Mesodermal cell (in vitro differentiated cells): ENCODE measurements around the gene ZC3H7A. TPM values are rescaled to one million over a fixed set of nuclear protein-coding genes. Genes with fewer than 3 reads are reported as not detected.
A peak's percentile ranks its signal among the peaks of the same experiment; 100 is the strongest.

Experiments
- H3K27ac ChIP-seq: 2 replicates; pipeline ENCODE4 v1.7.0; 2013; ENCODE audit warnings: mild to moderate bottlenecking, low read depth, low read length, moderate library complexity; ENCODE audit not compliant: severe bottlenecking
- H3K36me3 ChIP-seq: 2 replicates; pipeline ENCODE4 v1.7.1; 2013; ENCODE audit warnings: mild to moderate bottlenecking, low read length, moderate library complexity; ENCODE audit not compliant: control insufficient read depth, insufficient read depth
- H3K4me1 ChIP-seq: one replicate; pipeline ENCODE4 v1.7.1; 2013; ENCODE audit warnings: mild to moderate bottlenecking, low read length; ENCODE audit not compliant: insufficient read depth, control insufficient read depth, poor library complexity, severe bottlenecking
- H3K4me3 ChIP-seq: 2 replicates; pipeline ENCODE4 v1.7.0; 2013; ENCODE audit warnings: low read length, control low read depth, mild to moderate bottlenecking; ENCODE audit not compliant: insufficient read depth, poor library complexity, severe bottlenecking; ENCODE audit errors: extremely low read depth
- H3K9me3 ChIP-seq: 2 replicates; pipeline ENCODE4 v1.7.1; 2013; ENCODE audit warnings: mild to moderate bottlenecking, low read length, moderate library complexity; ENCODE audit not compliant: control insufficient read depth
- WGBS, 2 experiments: methylation state at CpG; one replicate each; pipeline ENCODE4 v1.1.5; 2013; ENCODE audit warnings: missing lambda C conversion rate in 2 of 2; ENCODE audit not compliant: insufficient coverage in 2 of 2; 5-methylcytosine and 5-hydroxymethylcytosine counted together
- polyA plus RNA-seq, 2 experiments: library from polyadenylated mRNA; stranded (reverse); fragments of 50-300 nt; gene quantifications; one replicate each; pipeline ENCODE4 v1.2.3, GENCODE V29; 2013

ZC3H7A gene
- 50.9 TPM for polyA plus RNA-seq (2013, experiment 1 of 2)
- 52.2 TPM for polyA plus RNA-seq (2013, experiment 2 of 2)

GRCh38 chr16:11797166-11797956, at the start of gene ZC3H7A:
TSS of gene ZC3H7A (minus strand) at chr16:11797258. CDS start at chr16:11782354, 14,904 bp downstream.
- Histone ChIP-seq H3K4me3 (peak within 1 kb of the TSS; percentile 98), H3K9me3 (no peaks in the 10 kb centered on the region), H3K27ac (peak within 1 kb of the TSS; percentile 98), H3K36me3 (peaks cover 27% of the 10 kb centered on the region), H3K4me1 (peaks cover 24% of the 10 kb centered on the region)
- 0% methylated on average over 52 to 61 of the region's 80 CpGs for WGBS, 2 experiments

- Histone ChIP-seq H3K27ac (no peak overlapping the region), H3K4me3 (no peak overlapping the region), H3K4me1 (peaks cover 2% of the 10 kb centered on the region), H3K9me3 (no peaks in the 10 kb centered on the region), H3K36me3 (peaks cover 96% of the 10 kb centered on the region)
- 91 to 100% methylated on average over 2 to 4 of the region's 4 CpGs for WGBS, 2 experiments
Measured at GRCh38 chr16:11844499-11844898, 47.4 kb upstream of the ZC3H7A start.

- Histone ChIP-seq H3K4me3 (no peak overlapping the region), H3K36me3 (peaks cover 98% of the 10 kb centered on the region), H3K9me3 (no peaks in the 10 kb centered on the region), H3K4me1 (no peaks in the 10 kb centered on the region), H3K27ac (no peak overlapping the region)
- WGBS, 2 experiments = 88 to 100% methylated on average over 1 to 2 of the region's 5 CpGs
Measured at GRCh38 chr16:11843861-11844260, 46.8 kb upstream of the ZC3H7A start.

- 88 to 100% methylated on average over 8 to 9 of the region's 11 CpGs for WGBS, 2 experiments
- no peak overlapping the region for H3K27ac ChIP-seq
- no peak overlapping the region for H3K4me3 ChIP-seq
- H3K4me1 ChIP-seq = no peaks in the 10 kb centered on the region
- H3K9me3 ChIP-seq = no peaks in the 10 kb centered on the region
- peaks cover 98% of the 10 kb centered on the region for H3K36me3 ChIP-seq
Measured at GRCh38 chr16:11843206-11843605, 46.1 kb upstream of the ZC3H7A start.

- H3K27ac ChIP-seq = no peak overlapping the region
- no peak overlapping the region for H3K4me3 ChIP-seq
- WGBS, 2 experiments = 94% methylated on average over 5 to 6 of the region's 7 CpGs
- H3K9me3 ChIP-seq = no peaks in the 10 kb centered on the region
- H3K36me3 ChIP-seq = peaks cover 98% of the 10 kb centered on the region
- no peaks in the 10 kb centered on the region for H3K4me1 ChIP-seq
Measured at GRCh38 chr16:11841026-11841425, 44.0 kb upstream of the ZC3H7A start.

- peak overlapping the region; percentile 70 for H3K27ac ChIP-seq
- H3K4me1 ChIP-seq = no peaks in the 10 kb centered on the region
- 91 to 98% methylated on average over 4 to 5 of the region's 7 CpGs for WGBS, 2 experiments
- H3K36me3 ChIP-seq = peaks cover 58% of the 10 kb centered on the region
- H3K4me3 ChIP-seq = no peak overlapping the region
- H3K9me3 ChIP-seq = no peaks in the 10 kb centered on the region
Measured at GRCh38 chr16:11836650-11837244, 39.7 kb upstream of the ZC3H7A start.

- Histone ChIP-seq H3K4me1 (no peaks in the 10 kb centered on the region), H3K27ac (peak overlapping the region; percentile 70), H3K4me3 (no peak overlapping the region), H3K9me3 (no peaks in the 10 kb centered on the region), H3K36me3 (peaks cover 51% of the 10 kb centered on the region)
- WGBS, 2 experiments = 85 to 96% methylated on average over 7 to 9 of the region's 9 CpGs
Measured at GRCh38 chr16:11835891-11836649, 39.0 kb upstream of the ZC3H7A start.

GRCh38 chr16:11835309-11835708, 38.3 kb upstream of the ZC3H7A start:
- no peaks in the 10 kb centered on the region for H3K9me3 ChIP-seq
- 83 to 97% methylated on average over 3 to 4 of the region's 4 CpGs for WGBS, 2 experiments
- peaks cover 44% of the 10 kb centered on the region for H3K36me3 ChIP-seq
- no peaks in the 10 kb centered on the region for H3K4me1 ChIP-seq
- H3K4me3 ChIP-seq = no peak overlapping the region
- H3K27ac ChIP-seq = no peak overlapping the region

- Histone ChIP-seq H3K9me3 (no peaks in the 10 kb centered on the region), H3K4me3 (no peak overlapping the region), H3K27ac (no peak overlapping the region), H3K36me3 (peaks cover 32% of the 10 kb centered on the region), H3K4me1 (no peaks in the 10 kb centered on the region)
- WGBS, 2 experiments = 93% methylated on average over 2 to 5 of the region's 6 CpGs
Measured at GRCh38 chr16:11833951-11834695, 37.1 kb upstream of the ZC3H7A start.

- H3K9me3 ChIP-seq = no peaks in the 10 kb centered on the region
- H3K36me3 ChIP-seq = no peaks in the 10 kb centered on the region
- WGBS, 2 experiments = 86 to 87% methylated on average over 5 of the region's 5 CpGs
- no peak overlapping the region for H3K4me3 ChIP-seq
- H3K27ac ChIP-seq = no peak overlapping the region
- no peaks in the 10 kb centered on the region for H3K4me1 ChIP-seq
Measured at GRCh38 chr16:11828696-11829095, 31.6 kb upstream of the ZC3H7A start.
